ENCODE data around the gene CDC42BPA. TPM values are rescaled to one million over a fixed set of nuclear protein-coding genes. Genes with fewer than 3 reads are reported as not detected.

CDC42BPA gene
- total and polyA plus RNA-seq, 9 of the 15 experiments (the other 6 are each of a cell fraction or from before 2014, with no cell fraction given), result 8.0 to 77.5 (median 52.1) TPM

DNA sequence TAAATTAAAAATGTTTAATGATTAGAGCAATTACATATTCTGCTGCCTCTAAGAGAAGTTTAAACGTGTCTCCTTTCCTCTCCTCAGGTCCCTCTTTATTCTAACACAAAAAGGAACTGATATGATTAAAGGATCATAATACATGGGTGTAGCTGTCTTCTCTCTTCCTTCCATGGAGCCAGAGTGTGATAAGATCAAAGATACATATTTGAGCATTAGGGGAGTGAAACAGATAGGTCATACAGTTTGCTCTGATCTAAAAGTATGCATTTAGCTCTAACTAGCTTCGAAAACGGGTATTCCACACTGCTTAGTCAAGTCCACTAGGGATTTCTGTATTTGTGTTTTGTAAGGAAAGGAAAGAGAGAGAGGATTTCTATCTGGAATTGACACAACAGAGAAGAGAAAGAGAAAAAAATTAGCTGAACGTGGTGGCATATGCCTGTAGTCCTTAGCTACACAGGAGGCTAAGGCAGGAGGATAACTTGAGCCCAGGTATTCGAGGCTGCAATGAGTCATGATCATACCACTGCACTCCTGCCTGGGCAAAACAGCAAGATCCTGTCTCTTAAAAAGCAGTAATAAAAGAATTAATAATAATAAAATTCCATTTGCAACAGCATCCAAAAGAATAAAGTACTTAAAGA is 63.1 kb downstream of the CDC42BPA start (continued):
- TF ChIP-seq, protein P1, sequence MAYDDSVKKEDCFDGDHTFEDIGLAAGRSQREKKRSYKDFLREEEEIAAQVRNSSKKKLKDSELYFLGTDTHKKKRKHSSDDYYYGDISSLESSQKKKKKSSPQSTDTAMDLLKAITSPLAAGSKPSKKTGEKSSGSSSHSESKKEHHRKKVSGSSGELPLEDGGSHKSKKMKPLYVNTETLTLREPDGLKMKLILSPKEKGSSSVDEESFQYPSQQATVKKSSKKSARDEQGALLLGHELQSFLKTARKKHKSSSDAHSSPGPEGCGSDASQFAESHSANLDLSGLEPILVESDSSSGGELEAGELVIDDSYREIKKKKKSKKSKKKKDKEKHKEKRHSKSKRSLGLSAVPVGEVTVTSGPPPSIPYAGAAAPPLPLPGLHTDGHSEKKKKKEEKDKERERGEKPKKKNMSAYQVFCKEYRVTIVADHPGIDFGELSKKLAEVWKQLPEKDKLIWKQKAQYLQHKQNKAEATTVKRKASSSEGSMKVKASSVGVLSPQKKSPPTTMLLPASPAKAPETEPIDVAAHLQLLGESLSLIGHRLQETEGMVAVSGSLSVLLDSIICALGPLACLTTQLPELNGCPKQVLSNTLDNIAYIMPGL (CRISPR knock-in tag; IDR thresholded peaks at IDR 0.05), result no peak
- TF ChIP-seq KDM1A (IDR thresholded peaks at IDR 0.05), result peak in 1 of 2 experiments; percentile 65; a peak in 2 of 4 replicates
- TF ChIP-seq ZSCAN29 (IDR thresholded peaks at IDR 0.05), result no peak
- TF ChIP-seq RFX7 (CRISPR knock-in tag; IDR thresholded peaks at IDR 0.05), result no peak
- peak; percentile 17; the same call in 1 of the 2 replicates for TF ChIP-seq SMARCE1 (IDR thresholded peaks at IDR 0.05)
- TF ChIP-seq CC2D1A (IDR thresholded peaks at IDR 0.05), result peak; percentile 58
- TF ChIP-seq ZNF121 (CRISPR knock-in tag; conservative IDR thresholded peaks at IDR 0.05), result peak; percentile 95
- TF ChIP-seq, protein P2, sequence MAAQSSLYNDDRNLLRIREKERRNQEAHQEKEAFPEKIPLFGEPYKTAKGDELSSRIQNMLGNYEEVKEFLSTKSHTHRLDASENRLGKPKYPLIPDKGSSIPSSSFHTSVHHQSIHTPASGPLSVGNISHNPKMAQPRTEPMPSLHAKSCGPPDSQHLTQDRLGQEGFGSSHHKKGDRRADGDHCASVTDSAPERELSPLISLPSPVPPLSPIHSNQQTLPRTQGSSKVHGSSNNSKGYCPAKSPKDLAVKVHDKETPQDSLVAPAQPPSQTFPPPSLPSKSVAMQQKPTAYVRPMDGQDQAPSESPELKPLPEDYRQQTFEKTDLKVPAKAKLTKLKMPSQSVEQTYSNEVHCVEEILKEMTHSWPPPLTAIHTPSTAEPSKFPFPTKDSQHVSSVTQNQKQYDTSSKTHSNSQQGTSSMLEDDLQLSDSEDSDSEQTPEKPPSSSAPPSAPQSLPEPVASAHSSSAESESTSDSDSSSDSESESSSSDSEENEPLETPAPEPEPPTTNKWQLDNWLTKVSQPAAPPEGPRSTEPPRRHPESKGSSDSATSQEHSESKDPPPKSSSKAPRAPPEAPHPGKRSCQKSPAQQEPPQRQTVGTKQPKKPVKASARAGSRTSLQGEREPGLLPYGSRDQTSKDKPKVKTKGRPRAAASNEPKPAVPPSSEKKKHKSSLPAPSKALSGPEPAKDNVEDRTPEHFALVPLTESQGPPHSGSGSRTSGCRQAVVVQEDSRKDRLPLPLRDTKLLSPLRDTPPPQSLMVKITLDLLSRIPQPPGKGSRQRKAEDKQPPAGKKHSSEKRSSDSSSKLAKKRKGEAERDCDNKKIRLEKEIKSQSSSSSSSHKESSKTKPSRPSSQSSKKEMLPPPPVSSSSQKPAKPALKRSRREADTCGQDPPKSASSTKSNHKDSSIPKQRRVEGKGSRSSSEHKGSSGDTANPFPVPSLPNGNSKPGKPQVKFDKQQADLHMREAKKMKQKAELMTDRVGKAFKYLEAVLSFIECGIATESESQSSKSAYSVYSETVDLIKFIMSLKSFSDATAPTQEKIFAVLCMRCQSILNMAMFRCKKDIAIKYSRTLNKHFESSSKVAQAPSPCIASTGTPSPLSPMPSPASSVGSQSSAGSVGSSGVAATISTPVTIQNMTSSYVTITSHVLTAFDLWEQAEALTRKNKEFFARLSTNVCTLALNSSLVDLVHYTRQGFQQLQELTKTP (IDR thresholded peaks at IDR 0.05; ENCODE audit: low read depth in 1 of 2, partially characterized antibody in 2 of 2), result peak in 1 of 2 experiments; percentile 17
- TF ChIP-seq DNMT1 (IDR thresholded peaks at IDR 0.05), result no peak
